LNCAP (cell line): Measurements from ENCODE around the gene SYCN.

Experiments used
- TF ChIP-seq, protein P1 (sequence below): fragments of 450-650 bp; IDR thresholded peaks from 2 replicates; pipeline ENCODE4 v1.5.1; 2017; ENCODE audit warnings: mild to moderate bottlenecking

Gene SYCN, protein sequence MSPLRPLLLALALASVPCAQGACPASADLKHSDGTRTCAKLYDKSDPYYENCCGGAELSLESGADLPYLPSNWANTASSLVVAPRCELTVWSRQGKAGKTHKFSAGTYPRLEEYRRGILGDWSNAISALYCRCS

DNA sequence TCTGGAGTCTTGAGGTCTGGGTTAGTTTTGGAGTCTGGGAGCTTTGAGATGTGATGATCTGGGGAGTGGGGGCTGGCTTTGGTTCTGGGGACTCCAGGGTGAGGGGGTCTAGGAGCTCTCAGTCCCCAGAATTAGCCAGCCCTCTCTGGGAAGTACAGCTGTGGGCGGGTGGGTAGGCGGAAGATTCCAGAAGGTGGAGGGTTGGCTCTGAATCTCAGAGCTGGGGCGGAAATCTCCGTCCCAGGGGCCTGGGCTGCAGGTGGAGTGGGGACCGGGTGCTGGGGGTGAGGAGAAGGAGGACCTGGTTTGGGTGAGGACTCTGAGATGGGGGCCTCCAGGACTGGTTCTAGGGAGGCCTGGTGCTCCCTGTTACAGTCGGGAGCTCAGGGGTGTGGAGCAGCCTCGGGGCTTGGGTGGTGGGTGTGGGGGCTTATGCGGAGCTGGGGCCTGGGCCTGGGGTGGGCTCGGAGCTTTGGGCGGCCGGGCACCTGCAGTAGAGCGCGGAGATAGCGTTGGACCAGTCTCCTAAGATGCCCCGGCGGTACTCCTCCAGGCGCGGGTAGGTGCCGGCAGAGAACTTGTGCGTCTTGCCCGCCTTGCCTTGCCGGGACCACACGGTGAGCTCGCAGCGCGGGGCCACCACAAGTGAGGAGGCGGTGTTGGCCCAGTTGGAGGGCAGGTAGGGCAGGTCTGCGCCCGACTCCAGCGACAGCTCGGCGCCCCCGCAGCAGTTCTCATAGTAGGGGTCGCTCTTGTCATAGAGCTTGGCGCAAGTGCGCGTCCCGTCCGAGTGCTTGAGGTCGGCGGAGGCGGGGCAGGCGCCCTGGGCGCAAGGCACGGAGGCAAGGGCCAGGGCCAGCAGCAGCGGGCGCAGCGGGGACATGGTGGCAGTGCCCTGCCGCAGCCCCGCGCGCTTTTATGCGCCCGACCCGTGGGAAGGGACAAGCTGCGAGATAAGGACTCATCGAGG is at the start of gene SYCN:
Gene SYCN, minus strand, starts transcription at position 892 of the 970 bp plus-strand sequence. Its CDS starts 9 bp downstream, at position 883.
- TF ChIP-seq, protein P1, sequence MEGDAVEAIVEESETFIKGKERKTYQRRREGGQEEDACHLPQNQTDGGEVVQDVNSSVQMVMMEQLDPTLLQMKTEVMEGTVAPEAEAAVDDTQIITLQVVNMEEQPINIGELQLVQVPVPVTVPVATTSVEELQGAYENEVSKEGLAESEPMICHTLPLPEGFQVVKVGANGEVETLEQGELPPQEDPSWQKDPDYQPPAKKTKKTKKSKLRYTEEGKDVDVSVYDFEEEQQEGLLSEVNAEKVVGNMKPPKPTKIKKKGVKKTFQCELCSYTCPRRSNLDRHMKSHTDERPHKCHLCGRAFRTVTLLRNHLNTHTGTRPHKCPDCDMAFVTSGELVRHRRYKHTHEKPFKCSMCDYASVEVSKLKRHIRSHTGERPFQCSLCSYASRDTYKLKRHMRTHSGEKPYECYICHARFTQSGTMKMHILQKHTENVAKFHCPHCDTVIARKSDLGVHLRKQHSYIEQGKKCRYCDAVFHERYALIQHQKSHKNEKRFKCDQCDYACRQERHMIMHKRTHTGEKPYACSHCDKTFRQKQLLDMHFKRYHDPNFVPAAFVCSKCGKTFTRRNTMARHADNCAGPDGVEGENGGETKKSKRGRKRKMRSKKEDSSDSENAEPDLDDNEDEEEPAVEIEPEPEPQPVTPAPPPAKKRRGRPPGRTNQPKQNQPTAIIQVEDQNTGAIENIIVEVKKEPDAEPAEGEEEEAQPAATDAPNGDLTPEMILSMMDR: no peak

DNA sequence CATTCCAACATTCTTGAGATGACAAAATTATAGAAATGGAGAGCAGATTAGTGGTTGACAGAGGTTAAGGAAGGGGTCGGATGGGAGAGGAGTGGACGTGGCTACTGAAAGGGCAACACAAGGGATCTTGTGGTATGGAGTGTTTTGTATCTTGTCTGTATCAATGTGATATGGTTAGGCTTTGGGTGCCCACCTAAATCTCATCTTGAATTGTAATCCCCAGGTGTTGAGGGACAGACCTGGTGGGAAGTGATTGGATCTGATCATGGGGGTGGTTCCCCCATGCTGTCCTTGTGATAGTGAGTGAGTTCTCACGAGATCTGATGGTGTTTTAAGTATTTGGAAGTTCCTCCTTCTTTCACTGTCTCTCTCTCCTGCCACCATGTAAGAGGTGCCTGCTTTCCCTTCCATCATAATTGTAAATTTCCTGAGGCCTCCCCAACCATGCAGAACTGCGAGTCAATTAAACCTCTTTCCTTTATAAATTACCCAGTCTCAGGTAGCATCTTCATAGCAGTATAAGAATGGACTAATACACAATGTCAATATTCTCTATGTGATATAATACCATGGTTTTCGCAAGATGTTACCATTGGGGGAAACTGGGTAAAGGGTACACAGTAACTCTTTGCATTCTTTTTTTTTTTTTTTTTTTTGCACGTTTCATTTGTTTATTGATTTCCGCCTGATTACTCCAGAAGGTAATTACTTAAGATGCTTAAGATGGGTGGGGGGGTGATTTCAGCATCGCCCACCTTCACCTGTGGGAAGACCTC is 49.5 kb upstream of the SYCN start:
- TF ChIP-seq, protein P1: no peak

DNA sequence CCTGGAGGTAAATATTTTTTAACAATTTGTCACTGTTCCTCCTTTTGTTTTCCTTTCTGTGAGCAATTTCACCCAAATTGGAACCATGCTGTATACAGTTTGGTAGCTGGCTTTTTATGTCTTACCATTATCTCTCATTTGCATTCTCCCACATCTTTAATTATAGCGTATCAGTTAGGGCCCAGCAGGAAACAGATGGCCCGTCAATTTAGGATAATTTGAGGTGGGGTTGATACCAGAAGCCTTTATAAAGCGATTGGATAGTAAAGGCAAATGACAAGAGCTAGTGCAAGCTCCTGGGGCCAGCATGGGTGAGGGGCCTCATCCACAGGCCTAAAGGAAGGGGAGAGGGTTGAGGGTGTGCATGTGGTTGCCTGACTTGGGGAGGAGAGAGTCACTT is 48.4 kb upstream of the SYCN start:
- TF ChIP-seq, protein P1: no peak

DNA sequence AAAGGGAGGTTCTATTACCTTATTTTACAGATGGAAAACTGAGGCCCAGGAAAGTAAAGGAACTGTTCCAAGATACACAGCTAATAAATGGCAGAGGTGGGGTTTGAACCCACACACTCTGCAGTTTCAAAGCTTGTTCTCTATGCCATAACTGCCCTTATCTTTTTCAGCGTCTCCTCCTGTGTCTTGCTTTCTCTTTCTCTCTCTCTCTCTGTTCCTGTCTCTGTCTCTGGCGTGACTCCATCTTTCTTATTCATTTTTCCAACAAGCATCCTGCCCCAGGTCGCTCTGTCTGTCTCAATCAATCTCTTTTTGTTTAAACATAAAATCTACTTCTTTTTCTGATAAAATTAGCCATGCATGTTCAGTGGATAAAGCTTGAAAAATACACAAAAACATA is 47.8 kb upstream of the SYCN start:
- TF ChIP-seq, protein P1: no peak

DNA sequence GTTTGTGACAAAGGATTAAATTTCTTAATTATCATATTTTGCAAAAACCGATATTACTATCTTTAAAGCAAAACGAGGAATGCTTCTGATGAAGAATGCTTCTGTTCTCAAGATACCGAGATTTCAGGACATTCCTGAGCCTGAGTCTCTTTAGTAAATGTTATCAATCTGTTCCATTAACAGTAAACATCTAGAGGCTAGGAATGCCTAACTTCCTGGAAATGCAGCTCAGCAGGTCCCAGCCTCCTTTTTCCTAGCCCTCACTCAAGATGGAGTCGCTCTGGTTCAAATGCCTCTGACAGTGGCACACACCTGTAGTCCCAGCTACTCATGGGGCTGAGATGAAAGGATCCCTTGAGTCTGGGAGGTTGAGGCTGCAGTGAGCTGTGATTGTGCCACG is 47.0 kb upstream of the SYCN start:
- TF ChIP-seq, protein P1: no peak

DNA sequence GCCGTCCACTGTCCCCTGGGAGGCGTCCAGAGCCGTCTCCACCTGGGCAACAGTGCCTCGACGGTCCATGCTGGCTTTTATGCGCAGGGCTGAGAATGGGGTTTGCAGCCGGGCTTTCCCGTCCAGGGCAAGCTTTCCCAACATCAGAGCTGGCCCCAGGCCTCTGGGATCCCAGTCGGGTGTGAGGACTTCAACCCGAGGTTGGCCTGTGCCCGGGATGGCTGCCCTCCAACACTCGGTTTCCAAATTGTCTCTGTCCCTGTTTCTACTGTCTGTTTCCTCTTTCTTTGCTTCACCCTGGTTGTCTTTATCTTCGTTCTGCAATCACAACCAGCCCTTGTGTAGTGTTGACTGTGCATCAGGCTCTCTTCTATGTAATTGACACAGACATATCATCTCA is 44.7 kb upstream of the SYCN start, which contains the start of gene IFNL4:
Gene IFNL4, minus strand, starts transcription at position 51 of the 400 bp plus-strand sequence.
- TF ChIP-seq, protein P1: no peak
